ENCODE results near the gene GTF2F1.
A peak's percentile ranks its signal among the peaks of the same experiment; 100 is the strongest.

The GTF2F1 gene

DNA sequence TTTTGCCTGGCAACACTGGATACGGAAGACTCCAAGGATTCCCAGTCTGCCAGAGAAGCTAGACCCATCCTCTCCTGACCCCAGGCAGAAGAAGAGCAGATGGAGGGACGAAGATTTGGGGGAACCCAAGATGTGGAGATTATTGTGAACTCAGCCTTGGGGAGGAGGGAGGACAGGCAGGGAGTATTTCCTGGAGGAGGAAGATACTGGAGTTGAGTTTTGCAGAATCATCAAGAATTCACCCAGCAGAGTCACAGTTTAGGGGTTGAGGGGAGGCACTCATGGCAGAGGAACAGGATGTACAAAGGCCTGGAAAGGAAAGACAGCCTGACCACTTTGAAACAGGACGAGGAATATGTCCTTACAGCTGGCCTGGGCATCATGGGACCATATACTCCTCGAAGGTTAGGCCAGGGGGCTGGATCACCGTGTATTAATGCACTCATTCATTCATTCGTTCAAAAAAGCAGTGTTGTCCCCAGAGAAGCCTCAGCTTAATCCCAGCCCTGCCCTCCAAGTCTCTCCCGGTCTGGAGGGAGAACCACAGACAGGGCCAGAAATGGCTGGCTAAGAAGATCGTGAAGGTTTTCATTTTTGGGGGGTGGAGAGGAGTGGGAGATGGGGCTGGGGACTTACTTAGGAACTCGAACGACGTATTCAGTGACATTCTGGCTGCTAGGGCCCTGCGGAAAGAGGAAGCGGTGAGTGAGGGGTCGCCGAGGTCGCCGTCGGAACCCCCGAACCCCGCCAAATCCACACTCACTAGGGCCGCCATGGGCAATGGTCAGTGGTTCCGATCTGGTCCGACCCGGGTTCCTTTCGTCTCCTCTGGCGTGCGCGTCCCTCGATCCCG, 517 bp downstream of the GTF2F1 start:
- H3K79me1 ChIP-seq (ENCODE audit: low read length) = peaks cover 17% of the 10 kb centered on the region
- H2BK120ac ChIP-seq (ENCODE audit: insufficient read depth, low read length, poor library complexity) = peak overlapping the region; percentile 74
- H4K8ac ChIP-seq (ENCODE audit: low read depth, low read length) = peak overlapping the region; percentile 93
- peaks cover 15% of the 10 kb centered on the region for H3K79me2 ChIP-seq (ENCODE audit: control insufficient read depth, insufficient read depth, low read length, poor library complexity)
- peaks cover 10 to 12% of the 10 kb centered on the region in 2 experiments for H3K4me1 ChIP-seq (ENCODE audit: control insufficient read depth in 1 of 2, insufficient read depth in 2 of 2, low read length in 2 of 2)
- H3K9ac ChIP-seq (ENCODE audit: low read length) = peak overlapping the region; percentile 65
- H3K9me3 ChIP-seq (ENCODE audit: insufficient read depth, low read depth, low read length) = peaks cover 1% of the 10 kb centered on the region
- peak overlapping the region; percentile 75 for H4K91ac ChIP-seq (ENCODE audit: low read depth, low read length)
- H3K14ac ChIP-seq (ENCODE audit: low read length) = peak overlapping the region; percentile 91
- H3K4me2 ChIP-seq (ENCODE audit: low read length) = peak overlapping the region; percentile 85
- peak overlapping the region; percentile 88 for H2AK5ac ChIP-seq (ENCODE audit: low read length)
- peak overlapping the region; percentile 91 for H4K12ac ChIP-seq (ENCODE audit: low read depth, low read length)
- H3K36me3 ChIP-seq (ENCODE audit: control insufficient read depth in 1 of 2, insufficient read depth in 2 of 2, low read length in 2 of 2) = peaks cover 29% of the 10 kb centered on the region in 2 experiments
- peak overlapping the region; percentile 49 for H2BK5ac ChIP-seq (ENCODE audit: low read depth, low read length, poor library complexity)
- no peaks in the 10 kb centered on the region for H3K27me3 ChIP-seq (ENCODE audit: insufficient read depth, low read length)
- H3K4me3 ChIP-seq (ENCODE audit: low read depth, low read length) = peak overlapping the region; percentile 85
- peak overlapping the region; percentile 95 for H3K18ac ChIP-seq (ENCODE audit: low read length)
- no CpG with 5 or more reads among the region's 30 CpGs for WGBS (ENCODE audit: extremely low coverage, insufficient coverage, insufficient read length)
- peak overlapping the region; percentile 96 for H3K4ac ChIP-seq (ENCODE audit: low read depth, low read length)
- peak overlapping the region; percentile 40 for H2BK12ac ChIP-seq (ENCODE audit: low read length)
- H2AFZ ChIP-seq (ENCODE audit: insufficient read depth, low read length, poor library complexity) = peak overlapping the region; percentile 77
- peak overlapping the region; percentile 55 for H3K27ac ChIP-seq (ENCODE audit: low read depth, low read length)
- no peak overlapping the region for H3K23ac ChIP-seq (ENCODE audit: low read length)
- DNase-seq = no peak

DNA sequence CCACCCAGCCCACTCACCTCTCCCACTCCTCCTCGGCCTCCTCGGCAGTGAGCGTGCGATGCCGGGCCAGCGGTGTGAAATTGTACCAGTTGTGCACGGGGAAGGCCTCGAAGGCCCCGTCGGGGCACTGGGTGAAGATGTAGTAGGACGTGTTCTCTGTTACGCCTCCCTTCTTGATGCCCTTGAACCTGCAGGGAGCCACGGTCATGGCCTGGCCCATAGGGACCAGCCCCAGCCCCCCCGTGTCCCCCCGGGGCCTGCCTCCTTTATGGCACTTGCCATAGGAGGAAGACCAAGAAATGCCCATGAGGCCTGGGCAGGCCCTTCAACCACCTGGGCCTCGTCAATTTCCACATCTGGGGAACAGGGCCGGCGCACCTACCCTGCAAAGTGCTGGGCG, 5.6 kb downstream of the GTF2F1 start:
- no peak overlapping the region for H3K14ac ChIP-seq (ENCODE audit: low read length)
- no peak overlapping the region for H3K4me3 ChIP-seq (ENCODE audit: low read depth, low read length)
- H4K12ac ChIP-seq (ENCODE audit: low read depth, low read length) = no peak overlapping the region
- H2AK5ac ChIP-seq (ENCODE audit: low read length) = no peak overlapping the region
- peaks cover 3% of the 10 kb centered on the region for H3K79me2 ChIP-seq (ENCODE audit: control insufficient read depth, insufficient read depth, low read length, poor library complexity)
- H2BK12ac ChIP-seq (ENCODE audit: low read length) = no peak overlapping the region
- no peak overlapping the region for H2AFZ ChIP-seq (ENCODE audit: insufficient read depth, low read length, poor library complexity)
- H4K91ac ChIP-seq (ENCODE audit: low read depth, low read length) = no peak overlapping the region
- H3K9me3 ChIP-seq (ENCODE audit: insufficient read depth, low read depth, low read length) = peaks cover 1% of the 10 kb centered on the region
- no CpG with 5 or more reads among the region's 19 CpGs for WGBS (ENCODE audit: extremely low coverage, insufficient coverage, insufficient read length)
- no peak overlapping the region for H3K4me2 ChIP-seq (ENCODE audit: low read length)
- H3K27me3 ChIP-seq (ENCODE audit: insufficient read depth, low read length) = no peaks in the 10 kb centered on the region
- H3K23ac ChIP-seq (ENCODE audit: low read length) = no peak overlapping the region
- DNase-seq = no peak
- peaks cover 67 to 71% of the 10 kb centered on the region in 2 experiments for H3K36me3 ChIP-seq (ENCODE audit: control insufficient read depth in 1 of 2, insufficient read depth in 2 of 2, low read length in 2 of 2)
- H3K27ac ChIP-seq (ENCODE audit: low read depth, low read length) = no peak overlapping the region
- H3K4ac ChIP-seq (ENCODE audit: low read depth, low read length) = no peak overlapping the region
- no peak overlapping the region for H4K8ac ChIP-seq (ENCODE audit: low read depth, low read length)
- H3K9ac ChIP-seq (ENCODE audit: low read length) = no peak overlapping the region
- no peak overlapping the region for H2BK120ac ChIP-seq (ENCODE audit: insufficient read depth, low read length, poor library complexity)
- H2BK5ac ChIP-seq (ENCODE audit: low read depth, low read length, poor library complexity) = no peak overlapping the region
- H3K4me1 ChIP-seq (ENCODE audit: control insufficient read depth in 1 of 2, insufficient read depth in 2 of 2, low read length in 2 of 2) = peaks cover 4% of the 10 kb centered on the region in 2 experiments
- no peak overlapping the region for H3K18ac ChIP-seq (ENCODE audit: low read length)
- no peaks in the 10 kb centered on the region for H3K79me1 ChIP-seq (ENCODE audit: low read length)

DNA sequence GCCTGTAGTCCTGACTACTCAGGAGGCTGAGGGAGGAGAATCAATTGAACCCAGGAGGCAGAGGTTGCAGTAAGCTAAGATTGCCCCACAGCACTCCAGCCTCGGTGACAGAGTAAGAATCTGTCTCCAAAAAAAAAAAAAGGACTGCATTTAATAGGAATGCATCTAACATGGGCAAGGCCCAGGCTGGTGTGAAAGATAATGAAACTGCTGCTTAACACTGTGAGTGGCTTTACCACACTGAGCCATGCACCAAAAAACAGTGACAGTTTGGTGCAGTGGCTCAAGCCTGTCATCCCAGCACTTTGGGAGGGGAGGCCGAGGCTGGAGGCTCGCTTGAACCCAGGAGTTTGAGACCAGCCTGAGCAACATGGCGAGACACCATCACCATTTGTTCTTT, 8.6 kb downstream of the GTF2F1 start:
- H3K14ac ChIP-seq (ENCODE audit: low read length) = no peak overlapping the region
- no peak overlapping the region for H4K12ac ChIP-seq (ENCODE audit: low read depth, low read length)
- peaks cover 9% of the 10 kb centered on the region for H3K9me3 ChIP-seq (ENCODE audit: insufficient read depth, low read depth, low read length)
- no peak overlapping the region for H3K4ac ChIP-seq (ENCODE audit: low read depth, low read length)
- no peak overlapping the region for H2AFZ ChIP-seq (ENCODE audit: insufficient read depth, low read length, poor library complexity)
- H3K23ac ChIP-seq (ENCODE audit: low read length) = no peak overlapping the region
- no peak overlapping the region for H4K8ac ChIP-seq (ENCODE audit: low read depth, low read length)
- H3K18ac ChIP-seq (ENCODE audit: low read length) = no peak overlapping the region
- no peak overlapping the region for H4K91ac ChIP-seq (ENCODE audit: low read depth, low read length)
- H3K79me1 ChIP-seq (ENCODE audit: low read length) = no peaks in the 10 kb centered on the region
- no peak overlapping the region for H2AK5ac ChIP-seq (ENCODE audit: low read length)
- no peak overlapping the region for H3K4me3 ChIP-seq (ENCODE audit: low read depth, low read length)
- H3K27me3 ChIP-seq (ENCODE audit: insufficient read depth, low read length) = no peaks in the 10 kb centered on the region
- no peak overlapping the region for H3K9ac ChIP-seq (ENCODE audit: low read length)
- no peak overlapping the region for H3K27ac ChIP-seq (ENCODE audit: low read depth, low read length)
- H3K79me2 ChIP-seq (ENCODE audit: control insufficient read depth, insufficient read depth, low read length, poor library complexity) = no peaks in the 10 kb centered on the region
- no peak overlapping the region for H2BK12ac ChIP-seq (ENCODE audit: low read length)
- no peak for DNase-seq
- H2BK5ac ChIP-seq (ENCODE audit: low read depth, low read length, poor library complexity) = no peak overlapping the region
- H3K36me3 ChIP-seq (ENCODE audit: control insufficient read depth in 1 of 2, insufficient read depth in 2 of 2, low read length in 2 of 2) = peaks cover 83 to 87% of the 10 kb centered on the region in 2 experiments
- no peak overlapping the region for H2BK120ac ChIP-seq (ENCODE audit: insufficient read depth, low read length, poor library complexity)
- no CpG with 5 or more reads among the region's 4 CpGs for WGBS (ENCODE audit: extremely low coverage, insufficient coverage, insufficient read length)
- no peak overlapping the region for H3K4me2 ChIP-seq (ENCODE audit: low read length)
- no peaks in the 10 kb centered on the region for H3K4me1 ChIP-seq (ENCODE audit: control insufficient read depth in 1 of 2, insufficient read depth in 2 of 2, low read length in 2 of 2)

DNA sequence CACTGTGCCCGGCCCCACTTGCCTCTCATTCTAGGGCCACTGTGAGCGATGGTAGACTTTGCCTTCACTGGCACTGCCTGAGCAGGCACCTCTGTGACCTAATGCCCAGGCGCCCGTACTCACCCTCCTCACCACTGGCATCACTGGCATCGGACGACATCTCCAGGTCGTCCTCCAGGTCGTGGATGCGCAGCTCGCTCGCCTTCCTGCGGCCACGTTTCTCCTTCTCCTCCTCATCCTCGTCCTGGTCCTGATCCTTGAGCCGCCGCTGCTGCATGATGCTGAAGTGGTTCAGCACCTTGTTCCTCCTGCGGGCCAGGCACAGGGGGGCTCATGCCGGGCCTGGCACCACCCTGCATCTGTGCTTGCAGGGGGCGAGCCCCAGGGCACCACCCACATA, 9.8 kb downstream of the GTF2F1 start:
- H3K36me3 ChIP-seq (ENCODE audit: control insufficient read depth in 1 of 2, insufficient read depth in 2 of 2, low read length in 2 of 2) = peaks cover 76 to 82% of the 10 kb centered on the region in 2 experiments
- no peak overlapping the region for H3K9ac ChIP-seq (ENCODE audit: low read length)
- H3K23ac ChIP-seq (ENCODE audit: low read length) = no peak overlapping the region
- H3K27me3 ChIP-seq (ENCODE audit: insufficient read depth, low read length) = no peaks in the 10 kb centered on the region
- H2BK12ac ChIP-seq (ENCODE audit: low read length) = no peak overlapping the region
- peaks cover 8% of the 10 kb centered on the region for H3K9me3 ChIP-seq (ENCODE audit: insufficient read depth, low read depth, low read length)
- H3K14ac ChIP-seq (ENCODE audit: low read length) = no peak overlapping the region
- H4K12ac ChIP-seq (ENCODE audit: low read depth, low read length) = no peak overlapping the region
- no peaks in the 10 kb centered on the region for H3K79me2 ChIP-seq (ENCODE audit: control insufficient read depth, insufficient read depth, low read length, poor library complexity)
- H3K27ac ChIP-seq (ENCODE audit: low read depth, low read length) = no peak overlapping the region
- no peak overlapping the region for H2AK5ac ChIP-seq (ENCODE audit: low read length)
- no peak overlapping the region for H2BK120ac ChIP-seq (ENCODE audit: insufficient read depth, low read length, poor library complexity)
- peaks cover 4% of the 10 kb centered on the region in 2 experiments for H3K4me1 ChIP-seq (ENCODE audit: control insufficient read depth in 1 of 2, insufficient read depth in 2 of 2, low read length in 2 of 2)
- H2AFZ ChIP-seq (ENCODE audit: insufficient read depth, low read length, poor library complexity) = no peak overlapping the region
- no peaks in the 10 kb centered on the region for H3K79me1 ChIP-seq (ENCODE audit: low read length)
- H4K8ac ChIP-seq (ENCODE audit: low read depth, low read length) = no peak overlapping the region
- no peak for DNase-seq
- no peak overlapping the region for H2BK5ac ChIP-seq (ENCODE audit: low read depth, low read length, poor library complexity)
- H4K91ac ChIP-seq (ENCODE audit: low read depth, low read length) = no peak overlapping the region
- H3K18ac ChIP-seq (ENCODE audit: low read length) = no peak overlapping the region
- WGBS (ENCODE audit: extremely low coverage, insufficient coverage, insufficient read length) = no CpG with 5 or more reads among the region's 19 CpGs
- no peak overlapping the region for H3K4me3 ChIP-seq (ENCODE audit: low read depth, low read length)
- H3K4me2 ChIP-seq (ENCODE audit: low read length) = no peak overlapping the region
- no peak overlapping the region for H3K4ac ChIP-seq (ENCODE audit: low read depth, low read length)
